NCI-H1436 treated with DMSO at 0.1 percent for 48 hours (cell line): ENCODE results near the gene SH2D1A.
A peak's percentile ranks its signal among the peaks of the same experiment; 100 is the strongest.
"Not testable (repeated sequence)": the region's sequence is repeated elsewhere in the genome, so short reads cannot be mapped to it uniquely, and the experiment has no call there.

Experiments
- DNase-seq: peaks from one replicate; lab custom pipeline; 2025; lab: John Stamatoyannopoulos, UW

Gene SH2D1A

GRCh38 chrX:124354648-124355047 lies 8.3 kb downstream of the SH2D1A start:
- no peak for DNase-seq

- no peak for DNase-seq
Observed at GRCh38 chrX:124358800-124359383, 12.5 kb downstream of the SH2D1A start.

- no peak for DNase-seq
Observed at GRCh38 chrX:124362072-124362471, 15.7 kb downstream of the SH2D1A start.

- no peak for DNase-seq
Observed at GRCh38 chrX:124362761-124363160, 16.4 kb downstream of the SH2D1A start.

GRCh38 chrX:124369722-124370121 lies 23.4 kb downstream of the SH2D1A start:
- DNase-seq: no peak

- DNase-seq: no peak
Observed at GRCh38 chrX:124373348-124373747, 27.0 kb downstream of the SH2D1A start.

- no peak for DNase-seq
Observed at GRCh38 chrX:124378643-124379042, 32.3 kb downstream of the SH2D1A start.

GRCh38 chrX:124383354-124383753 lies 37.0 kb downstream of the SH2D1A start:
- no peak for DNase-seq

GRCh38 chrX:124386401-124386800 lies 40.0 kb downstream of the SH2D1A start:
- DNase-seq: no peak

GRCh38 chrX:124388562-124388961 lies 42.2 kb downstream of the SH2D1A start:
- peak; percentile 4 for DNase-seq

- DNase-seq: no peak
Observed at GRCh38 chrX:124392794-124393193, 46.4 kb downstream of the SH2D1A start.

GRCh38 chrX:124393238-124393637 lies 46.9 kb downstream of the SH2D1A start:
- DNase-seq: no peak

GRCh38 chrX:124393659-124394058 lies 47.3 kb downstream of the SH2D1A start:
- DNase-seq: no peak

GRCh38 chrX:124395145-124395880 lies 49.0 kb downstream of the SH2D1A start:
- no peak for DNase-seq

GRCh38 chrX:124401696-124402095 lies 55.3 kb downstream of the SH2D1A start:
- DNase-seq: no peak

- no peak for DNase-seq
Observed at GRCh38 chrX:124405868-124406267, 59.5 kb downstream of the SH2D1A start.

- no peak for DNase-seq
Observed at GRCh38 chrX:124406294-124407014, 60.1 kb downstream of the SH2D1A start.

GRCh38 chrX:124407226-124407625 lies 60.9 kb downstream of the SH2D1A start:
- no peak for DNase-seq

GRCh38 chrX:124408380-124408779 lies 62.0 kb downstream of the SH2D1A start:
- DNase-seq: not testable (repeated sequence)

GRCh38 chrX:124413244-124413643 lies 66.9 kb downstream of the SH2D1A start:
- DNase-seq: no peak

- no peak for DNase-seq
Observed at GRCh38 chrX:124414281-124414680, 67.9 kb downstream of the SH2D1A start.

- no peak for DNase-seq
Observed at GRCh38 chrX:124415115-124415800, 68.9 kb downstream of the SH2D1A start.
